B cell (primary cell): ENCODE results near the gene MUS81.

Experiments used
- EZH2 ChIP-seq: IDR thresholded peaks from 2 replicates; pipeline ENCODE4 v1.6.1; 2012; ENCODE audit warnings: borderline replicate concordance, low read depth, mild to moderate bottlenecking, moderate library complexity, low read length; ENCODE audit not compliant: insufficient read depth, poor library complexity, severe bottlenecking
- TF ChIP-seq, protein P1 (sequence below): fragments of 200-600 bp; IDR thresholded peaks from one replicate; pipeline ENCODE4 v1.8.0; 2022; ENCODE audit warnings: antibody characterized with exemption, mild to moderate bottlenecking

DNA sequence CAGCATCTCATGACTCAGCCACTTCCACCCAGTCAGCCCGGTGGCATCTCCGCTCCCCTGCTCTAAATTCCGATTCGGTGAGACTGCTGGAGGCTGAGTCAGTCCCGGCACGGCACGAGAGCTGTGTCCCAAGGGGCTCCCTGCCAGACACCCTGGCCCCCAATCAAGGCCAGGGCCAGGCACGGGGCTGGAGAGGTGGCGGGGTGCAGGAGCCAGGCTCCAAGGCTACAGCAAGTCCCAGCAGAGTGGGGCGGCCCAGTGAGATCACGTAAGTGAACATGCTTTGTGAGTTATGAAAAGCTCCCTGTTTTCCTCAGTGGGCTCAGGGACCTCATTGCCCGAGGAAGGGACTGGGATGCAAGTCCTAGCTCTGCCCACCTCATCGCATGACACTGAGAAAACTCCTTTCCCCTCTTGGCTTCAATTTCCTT is 55.6 kb downstream of the MUS81 start:
- TF ChIP-seq, protein P1, sequence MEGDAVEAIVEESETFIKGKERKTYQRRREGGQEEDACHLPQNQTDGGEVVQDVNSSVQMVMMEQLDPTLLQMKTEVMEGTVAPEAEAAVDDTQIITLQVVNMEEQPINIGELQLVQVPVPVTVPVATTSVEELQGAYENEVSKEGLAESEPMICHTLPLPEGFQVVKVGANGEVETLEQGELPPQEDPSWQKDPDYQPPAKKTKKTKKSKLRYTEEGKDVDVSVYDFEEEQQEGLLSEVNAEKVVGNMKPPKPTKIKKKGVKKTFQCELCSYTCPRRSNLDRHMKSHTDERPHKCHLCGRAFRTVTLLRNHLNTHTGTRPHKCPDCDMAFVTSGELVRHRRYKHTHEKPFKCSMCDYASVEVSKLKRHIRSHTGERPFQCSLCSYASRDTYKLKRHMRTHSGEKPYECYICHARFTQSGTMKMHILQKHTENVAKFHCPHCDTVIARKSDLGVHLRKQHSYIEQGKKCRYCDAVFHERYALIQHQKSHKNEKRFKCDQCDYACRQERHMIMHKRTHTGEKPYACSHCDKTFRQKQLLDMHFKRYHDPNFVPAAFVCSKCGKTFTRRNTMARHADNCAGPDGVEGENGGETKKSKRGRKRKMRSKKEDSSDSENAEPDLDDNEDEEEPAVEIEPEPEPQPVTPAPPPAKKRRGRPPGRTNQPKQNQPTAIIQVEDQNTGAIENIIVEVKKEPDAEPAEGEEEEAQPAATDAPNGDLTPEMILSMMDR: no peak
- no peak for TF ChIP-seq EZH2
